ENCODE results near the gene KDM1A.

DNA sequence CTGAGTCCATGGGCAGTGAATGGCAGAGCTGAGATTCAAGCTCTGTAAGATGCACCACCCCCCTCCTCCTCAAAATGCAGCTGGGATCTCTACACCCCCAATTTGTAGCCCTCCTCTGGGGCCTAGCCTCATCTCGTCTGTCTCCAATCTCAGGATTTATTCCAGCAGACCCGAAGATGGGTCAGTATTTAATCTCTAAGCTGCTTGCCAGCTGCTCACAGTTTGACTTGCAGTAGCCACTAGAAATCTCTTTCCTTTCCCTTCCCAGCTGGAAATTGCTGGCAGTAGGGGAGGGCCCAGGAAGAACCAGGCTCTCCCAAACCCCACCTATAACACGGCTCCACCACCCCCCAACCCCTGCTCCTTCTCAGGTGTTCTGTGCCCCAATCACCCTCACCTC, 48.1 kb upstream of the KDM1A start:
- no peak for TF ChIP-seq TAF1 (IDR thresholded peaks at IDR 0.05; ENCODE audit: low read depth, low read length)
- TF ChIP-seq SPI1 (IDR thresholded peaks at IDR 0.05; ENCODE audit: low read depth, low read length): no peak
- no peak for TF ChIP-seq POLR2A (IDR thresholded peaks at IDR 0.05; ENCODE audit: low read depth, low read length)

All from GM12891 (cell line).